ENCODE data around the gene AOPEP. TPM values are rescaled to one million over a fixed set of nuclear protein-coding genes. Genes with fewer than 3 reads are reported as not detected.

The AOPEP gene
- total and polyA plus RNA-seq, 2 of the 13 experiments (the other 11 are each of a cell fraction or from before 2014, with no cell fraction given): 22.2 to 41.6 TPM

- TF ChIP-seq LBX2 (CRISPR knock-in tag; IDR thresholded peaks at IDR 0.05; ENCODE audit: borderline replicate concordance) (no peak), IRX3 (CRISPR knock-in tag; IDR thresholded peaks at IDR 0.05; ENCODE audit: borderline replicate concordance, low read depth) (no peak), FOSL2 (CRISPR knock-in tag; IDR thresholded peaks at IDR 0.05) (peak; percentile 73), MATR3 (CRISPR knock-in tag; IDR thresholded peaks at IDR 0.05) (no peak), ZNF615 (CRISPR knock-in tag; IDR thresholded peaks at IDR 0.05; ENCODE audit: borderline replicate concordance) (no peak), ZNF44 (CRISPR knock-in tag; IDR thresholded peaks at IDR 0.05) (no peak), ZZZ3 (CRISPR knock-in tag; IDR thresholded peaks at IDR 0.05; ENCODE audit: borderline replicate concordance) (no peak), DBP (CRISPR knock-in tag; IDR thresholded peaks at IDR 0.05; ENCODE audit: not compliant biosample characterization) (no peak), ELF1 (CRISPR knock-in tag; IDR thresholded peaks at IDR 0.05) (no peak), ZKSCAN8 (CRISPR knock-in tag; IDR thresholded peaks at IDR 0.05; ENCODE audit: borderline replicate concordance) (peak; percentile 57; the same call in 1 of the 2 replicates), ZNF598 (CRISPR knock-in tag; IDR thresholded peaks at IDR 0.05; ENCODE audit: borderline replicate concordance) (no peak), ZNF710 (CRISPR knock-in tag; IDR thresholded peaks at IDR 0.05; ENCODE audit: borderline replicate concordance) (no peak), YY1 (IDR thresholded peaks at IDR 0.05; ENCODE audit: insufficient read depth, insufficient replicate concordance, low read depth, low read length) (no peak), BCL6 (CRISPR knock-in tag; IDR thresholded peaks at IDR 0.05) (peak; percentile 78), ZNF572 (CRISPR knock-in tag; IDR thresholded peaks at IDR 0.05) (no peak), ZNF3 (CRISPR knock-in tag; IDR thresholded peaks at IDR 0.05) (no peak), ZNF747 (CRISPR knock-in tag; IDR thresholded peaks at IDR 0.05; ENCODE audit: borderline replicate concordance) (no peak), MNT (IDR thresholded peaks at IDR 0.05) (no peak), SP140L (CRISPR knock-in tag; IDR thresholded peaks at IDR 0.05; ENCODE audit: borderline replicate concordance) (no peak), ZBTB39 (CRISPR knock-in tag; IDR thresholded peaks at IDR 0.05) (no peak), HNRNPUL1 (IDR thresholded peaks at IDR 0.05; ENCODE audit: low read depth, low read length) (no peak), MEF2D (CRISPR knock-in tag; IDR thresholded peaks at IDR 0.05) (0 out of 2 replicates have a peak, but pooled peaks have one; percentile 63), ZNF335 (CRISPR knock-in tag; IDR thresholded peaks at IDR 0.05) (no peak)
Observed at GRCh38 chr9:94922098-94922607, 195.7 kb downstream of the AOPEP start (continued).
